Adipocyte (in vitro differentiated cells): ENCODE results near the gene URI1.

Experiments used
- DNase-seq: peaks from one replicate; pipeline ENCODE4 v3.0.0-alpha.2; 2015; ENCODE audit warnings: low read depth
- H3K27me3 ChIP-seq: replicated peaks from 2 replicates; pipeline ENCODE4 v1.7.0; 2013; ENCODE audit warnings: mild to moderate bottlenecking, low read length, moderate library complexity; ENCODE audit not compliant: control insufficient read depth, insufficient read depth
- H3K36me3 ChIP-seq: 2 replicates; pipeline ENCODE4 v1.7.0; 2013; ENCODE audit warnings: low read length, mild to moderate bottlenecking, moderate library complexity; ENCODE audit not compliant: control insufficient read depth, insufficient read depth, severe bottlenecking
- H3K4me1 ChIP-seq: 2 replicates; pipeline ENCODE4 v1.7.0; 2013; ENCODE audit warnings: mild to moderate bottlenecking, low read length, moderate library complexity; ENCODE audit not compliant: control insufficient read depth, insufficient read depth
- H3K4me3 ChIP-seq: 2 replicates; pipeline ENCODE4 v1.7.0; 2013; ENCODE audit warnings: mild to moderate bottlenecking, low read length, moderate library complexity
- H3K9ac ChIP-seq: 2 replicates; pipeline ENCODE4 v1.7.0; 2013; ENCODE audit warnings: mild to moderate bottlenecking, low read length, moderate library complexity
- H3K9me3 ChIP-seq: 2 replicates; pipeline ENCODE4 v1.7.0; 2013; ENCODE audit warnings: mild to moderate bottlenecking, low read length, moderate library complexity; ENCODE audit not compliant: control insufficient read depth

URI1 gene

GRCh38 chr19:30004403-30004802 lies 62.4 kb downstream of the URI1 start:
- Histone ChIP-seq H3K4me3 (no peak overlapping the region), H3K9me3 (peaks cover 8% of the 10 kb centered on the region), H3K4me1 (no peaks in the 10 kb centered on the region), H3K27me3 (no peaks in the 10 kb centered on the region), H3K9ac (no peak overlapping the region), H3K36me3 (peaks cover 23% of the 10 kb centered on the region)
- no peak for DNase-seq

DNA sequence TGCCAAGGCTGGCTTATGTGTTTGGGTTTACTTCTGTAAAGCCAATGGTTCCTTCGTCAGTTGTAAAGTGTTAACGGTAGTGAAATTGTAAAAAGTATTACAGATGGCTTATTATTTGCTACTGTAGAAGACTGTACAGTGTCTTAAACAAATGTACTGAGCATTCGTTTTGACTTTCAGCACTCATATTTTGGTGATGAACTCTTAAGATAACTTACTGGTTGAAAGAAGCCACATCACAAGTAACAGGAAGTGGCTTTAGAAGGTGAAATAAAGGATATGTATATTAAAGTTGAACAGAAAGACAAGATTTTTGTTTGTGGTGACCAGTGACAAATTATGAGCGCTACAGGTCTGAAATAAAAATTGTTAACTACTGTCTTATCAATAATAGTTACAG lies 64.2 kb downstream of the URI1 start:
- peaks cover 3% of the 10 kb centered on the region for H3K4me1 ChIP-seq

DNA sequence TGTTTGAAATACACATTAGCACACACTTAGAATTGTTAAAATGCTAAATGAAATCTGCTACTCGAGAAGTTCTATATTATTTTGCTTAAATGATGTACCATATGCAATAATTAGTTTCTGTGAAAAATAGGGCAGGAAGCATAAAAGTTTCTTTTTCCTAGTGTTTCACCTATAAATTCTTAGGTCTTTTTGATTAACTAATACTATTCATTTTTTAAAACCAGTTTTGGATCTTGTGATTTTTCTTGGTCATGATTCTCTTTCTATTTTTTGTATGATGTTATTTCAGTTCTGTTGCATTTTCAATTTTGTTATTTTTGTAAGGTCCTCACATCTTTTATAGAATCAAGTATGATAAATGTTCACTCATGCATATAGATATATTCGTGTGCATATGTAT lies 66.1 kb downstream of the URI1 start:
- no peaks in the 10 kb centered on the region for H3K27me3 ChIP-seq
- peaks cover 50% of the 10 kb centered on the region for H3K36me3 ChIP-seq
- H3K9ac ChIP-seq = no peak overlapping the region
- no peak overlapping the region for H3K4me3 ChIP-seq
- H3K4me1 ChIP-seq = peaks cover 5% of the 10 kb centered on the region
- no peaks in the 10 kb centered on the region for H3K9me3 ChIP-seq
- DNase-seq = no peak

More for the DNA sequence above, 64.2 kb downstream of the URI1 start:
- peaks cover 36% of the 10 kb centered on the region for H3K36me3 ChIP-seq
- no peak overlapping the region for H3K4me3 ChIP-seq
- H3K9ac ChIP-seq = no peak overlapping the region
- H3K27me3 ChIP-seq = no peaks in the 10 kb centered on the region
- no peak for DNase-seq
- H3K9me3 ChIP-seq = no peaks in the 10 kb centered on the region

DNA sequence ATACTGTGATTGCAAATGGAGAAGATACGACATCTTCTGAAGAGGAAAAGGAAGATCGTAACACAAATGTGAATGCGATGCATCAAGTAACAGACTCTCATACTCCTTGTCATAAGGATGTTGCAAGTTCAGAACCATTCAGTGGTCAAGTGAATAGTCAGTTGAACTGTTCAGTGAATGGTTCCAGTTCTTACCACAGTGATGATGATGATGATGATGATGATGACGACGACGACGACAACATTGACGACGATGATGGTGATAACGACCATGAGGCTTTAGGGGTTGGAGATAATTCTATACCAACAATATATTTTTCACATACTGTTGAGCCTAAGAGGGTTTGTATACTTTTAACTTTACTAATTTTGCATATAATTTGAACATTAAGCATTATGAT lies 67.0 kb downstream of the URI1 start:
- H3K9ac ChIP-seq = no peak overlapping the region
- no peaks in the 10 kb centered on the region for H3K9me3 ChIP-seq
- H3K36me3 ChIP-seq = peaks cover 55% of the 10 kb centered on the region
- peaks cover 5% of the 10 kb centered on the region for H3K4me1 ChIP-seq
- H3K27me3 ChIP-seq = no peaks in the 10 kb centered on the region
- DNase-seq = no peak
- H3K4me3 ChIP-seq = no peak overlapping the region

DNA sequence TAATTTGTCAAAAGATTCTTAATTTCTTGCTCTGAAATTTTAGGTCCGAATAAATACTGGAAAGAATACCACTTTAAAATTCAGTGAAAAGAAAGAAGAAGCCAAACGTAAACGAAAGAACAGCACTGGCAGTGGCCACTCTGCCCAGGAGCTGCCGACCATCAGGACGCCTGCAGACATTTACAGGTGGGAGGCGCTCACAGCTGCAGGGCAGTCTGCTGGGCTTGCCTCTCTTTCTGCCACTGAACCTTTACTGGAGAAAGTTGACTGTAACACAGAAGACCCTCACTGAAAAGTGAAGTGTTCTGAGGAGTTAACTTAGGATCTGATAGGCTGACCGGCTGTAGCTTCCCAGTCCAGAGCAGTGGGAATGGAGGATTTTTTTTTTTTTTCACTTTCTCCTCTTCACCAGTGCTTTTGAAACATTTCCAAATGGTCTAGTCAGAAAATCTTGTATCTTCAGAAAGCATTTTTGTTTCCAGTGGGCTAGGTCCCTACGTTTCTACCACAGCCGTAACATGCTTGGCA lies 69.1 kb downstream of the URI1 start:
- H3K9ac ChIP-seq = no peak overlapping the region
- peaks cover 5% of the 10 kb centered on the region for H3K4me1 ChIP-seq
- DNase-seq = peak; percentile 12
- no peaks in the 10 kb centered on the region for H3K9me3 ChIP-seq
- peaks cover 66% of the 10 kb centered on the region for H3K36me3 ChIP-seq
- H3K27me3 ChIP-seq = no peaks in the 10 kb centered on the region
- H3K4me3 ChIP-seq = peak overlapping the region; percentile 58

DNA sequence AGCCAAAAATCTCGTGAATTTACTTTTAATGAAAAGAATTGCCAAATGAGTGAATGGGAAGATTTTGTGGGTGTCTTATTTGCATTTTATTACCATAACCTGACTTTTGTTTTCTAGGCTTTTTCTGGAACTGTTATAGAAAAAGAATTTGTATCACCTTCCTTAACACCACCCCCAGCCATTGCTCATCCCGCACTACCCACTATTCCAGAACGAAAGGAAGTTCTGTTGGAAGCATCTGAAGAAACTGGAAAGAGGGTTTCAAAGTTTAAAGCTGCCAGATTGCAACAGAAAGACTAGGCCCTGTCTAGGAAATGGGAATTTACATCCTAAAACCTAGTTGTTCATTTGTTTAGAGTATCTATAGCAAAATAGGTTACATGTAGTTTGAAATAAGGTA lies 72.7 kb downstream of the URI1 start:
- Histone ChIP-seq H3K27me3 (no peaks in the 10 kb centered on the region), H3K4me1 (peaks cover 5% of the 10 kb centered on the region), H3K36me3 (peaks cover 53% of the 10 kb centered on the region), H3K4me3 (no peak overlapping the region), H3K9ac (no peak overlapping the region), H3K9me3 (no peaks in the 10 kb centered on the region)
- DNase-seq = no peak

DNA sequence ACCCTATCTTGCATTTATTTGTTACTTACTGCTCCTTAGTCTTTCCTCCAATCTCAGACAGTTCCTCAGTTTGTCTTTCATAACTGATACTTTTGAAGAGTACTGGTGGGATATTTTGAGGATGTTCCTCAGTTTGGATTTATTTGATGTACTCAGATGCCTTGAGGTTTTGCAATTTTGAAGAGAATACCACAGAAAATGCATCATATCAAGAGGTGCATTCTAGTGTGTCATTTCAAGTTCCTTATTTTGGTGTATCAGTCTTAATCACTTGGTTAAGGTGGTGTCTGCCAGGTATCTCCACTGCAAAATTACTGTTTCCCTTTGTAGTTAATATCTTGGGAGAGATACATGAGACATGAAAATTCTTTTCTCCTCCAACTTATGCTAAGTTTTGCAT lies 75.1 kb downstream of the URI1 start:
- H3K9me3 ChIP-seq = no peaks in the 10 kb centered on the region
- H3K27me3 ChIP-seq = no peaks in the 10 kb centered on the region
- no peak for DNase-seq
- H3K4me3 ChIP-seq = no peak overlapping the region
- no peak overlapping the region for H3K9ac ChIP-seq
- peaks cover 41% of the 10 kb centered on the region for H3K36me3 ChIP-seq
- H3K4me1 ChIP-seq = no peaks in the 10 kb centered on the region

GRCh38 chr19:30020189-30020588 lies 78.2 kb downstream of the URI1 start:
- H3K4me1 ChIP-seq = no peaks in the 10 kb centered on the region
- H3K36me3 ChIP-seq = peaks cover 19% of the 10 kb centered on the region
- DNase-seq = no peak

DNA sequence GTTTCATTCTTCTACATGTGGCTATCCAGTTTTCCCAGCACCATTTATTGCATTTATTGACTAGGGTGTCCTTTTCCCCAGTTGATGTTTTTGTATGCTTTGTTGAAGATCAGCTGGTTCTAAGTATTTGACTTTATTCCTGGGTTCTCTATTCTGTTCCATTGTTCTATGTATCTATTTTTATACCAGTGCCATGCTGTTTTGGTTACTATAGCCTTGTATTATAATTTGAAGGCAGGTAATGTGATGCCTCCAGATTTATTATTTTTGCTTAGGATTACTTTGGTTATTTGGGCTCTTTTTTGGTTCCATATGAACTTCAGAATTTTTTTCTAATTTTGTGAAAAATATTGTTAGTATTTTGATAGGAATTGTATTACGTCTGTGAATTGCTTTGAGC lies 80.6 kb downstream of the URI1 start:
- Histone ChIP-seq H3K9ac (no peak overlapping the region), H3K4me1 (no peaks in the 10 kb centered on the region), H3K36me3 (peaks cover 9% of the 10 kb centered on the region), H3K9me3 (no peaks in the 10 kb centered on the region), H3K27me3 (no peaks in the 10 kb centered on the region), H3K4me3 (no peak overlapping the region)
- DNase-seq = no peak

More at GRCh38 chr19:30020189-30020588, 78.2 kb downstream of the URI1 start:
- no peaks in the 10 kb centered on the region for H3K27me3 ChIP-seq
- no peak overlapping the region for H3K9ac ChIP-seq
- no peaks in the 10 kb centered on the region for H3K9me3 ChIP-seq
- no peak overlapping the region for H3K4me3 ChIP-seq

- no peak overlapping the region for H3K9ac ChIP-seq
- DNase-seq = no peak
- H3K36me3 ChIP-seq = peaks cover 8% of the 10 kb centered on the region
- H3K27me3 ChIP-seq = no peaks in the 10 kb centered on the region
- no peaks in the 10 kb centered on the region for H3K9me3 ChIP-seq
- no peaks in the 10 kb centered on the region for H3K4me1 ChIP-seq
- no peak overlapping the region for H3K4me3 ChIP-seq
Measured at GRCh38 chr19:30023330-30023729, 81.3 kb downstream of the URI1 start.

DNA sequence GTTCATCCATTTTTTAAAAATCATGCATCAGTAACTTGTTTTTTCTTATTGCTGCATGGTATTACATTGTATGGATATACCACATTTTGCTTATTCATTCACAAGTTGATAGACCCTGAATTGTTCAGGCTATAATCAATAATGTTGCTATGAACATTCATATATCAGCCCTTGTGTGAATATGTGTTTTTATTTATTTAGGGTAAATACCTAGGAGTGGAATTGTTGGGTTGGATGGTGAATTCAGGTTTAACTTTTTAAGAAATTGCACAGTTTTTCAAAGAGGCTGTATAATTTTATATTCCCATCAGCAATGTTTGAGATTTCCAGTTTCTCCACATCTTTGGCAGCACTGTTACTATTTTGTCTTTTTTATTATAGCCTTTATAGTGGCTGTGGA lies 82.1 kb downstream of the URI1 start:
- DNase-seq = no peak
- Histone ChIP-seq H3K36me3 (peaks cover 3% of the 10 kb centered on the region), H3K4me1 (no peaks in the 10 kb centered on the region), H3K9me3 (no peaks in the 10 kb centered on the region), H3K9ac (no peak overlapping the region), H3K27me3 (no peaks in the 10 kb centered on the region), H3K4me3 (no peak overlapping the region)

DNA sequence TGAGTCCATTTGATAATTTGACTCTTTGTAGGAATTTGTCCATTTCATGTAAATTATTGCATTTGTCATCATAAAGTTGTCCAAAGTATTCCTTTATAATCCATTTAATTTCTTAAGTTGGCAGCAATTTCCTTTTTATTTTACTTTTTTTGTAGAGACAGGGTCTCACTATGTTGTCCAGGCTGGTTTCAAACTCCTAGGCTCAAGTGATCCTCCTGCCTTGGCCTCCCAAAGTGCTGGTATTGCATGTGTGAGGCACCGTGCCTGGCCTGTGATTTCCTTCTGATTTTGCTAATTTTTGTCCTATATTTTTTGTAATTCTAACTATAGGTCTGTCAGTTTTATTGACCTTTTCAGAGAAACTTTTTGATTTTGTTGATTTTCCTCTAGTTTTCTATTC lies 84.9 kb downstream of the URI1 start:
- Histone ChIP-seq H3K9ac (no peak overlapping the region), H3K4me1 (no peaks in the 10 kb centered on the region), H3K9me3 (no peaks in the 10 kb centered on the region), H3K27me3 (no peaks in the 10 kb centered on the region), H3K36me3 (peaks cover 10% of the 10 kb centered on the region), H3K4me3 (no peak overlapping the region)
- no peak for DNase-seq
